ENCODE data around the gene CCDC85B.

- TF ChIP-seq CTCF (IDR thresholded peaks at IDR 0.05), result no peak
- no peak for TF ChIP-seq POLR2A (IDR thresholded peaks at IDR 0.05)
Measured at GRCh38 chr11:65851811-65852507, 38.5 kb upstream of the CCDC85B start.

Data from adrenal gland (tissue), 5 donors.